MCF 10A (cell line): ENCODE data around the gene CA12. TPM values are rescaled to one million over a fixed set of nuclear protein-coding genes. Genes with fewer than 3 reads are reported as not detected.

Experiments used
- BruUV-seq: library from RNA; stranded (reverse); fragments of 400-500 nt; replicated peaks from 2 replicates; lab custom pipeline; 2021; lab: Mats Ljungman, UMichigan
- CTCF ChIA-PET: fragments of 300-600 bp; sonication (Branson Sonifier 250); formaldehyde crosslinking; extraction: SDS; loops from one replicate; lab custom pipeline; 2021; ENCODE audit warnings: antibody characterized with exemption, inconsistent platforms; lab: Yijun Ruan, JAX
- POLR2A ChIA-PET: fragments of 300-600, 350-650 bp; sonication (Branson Sonifier 250); formaldehyde crosslinking; extraction: SDS; loops from one replicate; lab custom pipeline; 2020; ENCODE audit warnings: antibody characterized with exemption, inconsistent platforms; lab: Yijun Ruan, JAX
- DNase-seq: peaks from one replicate; pipeline ENCODE4 v3.0.0-alpha.2; 2018; ENCODE audit not compliant: unreplicated experiment
- H3K27ac Mint-ChIP-seq: one replicate; pipeline ENCODE4 v1.8.0; 2022; ENCODE audit warnings: mild to moderate bottlenecking, low read depth, mixed read lengths; ENCODE audit not compliant: unreplicated experiment
- H3K27me3 Mint-ChIP-seq: one replicate; pipeline ENCODE4 v1.8.0; 2022; ENCODE audit warnings: mixed read lengths; ENCODE audit not compliant: insufficient read depth, unreplicated experiment
- H3K36me3 Mint-ChIP-seq: one replicate; pipeline ENCODE4 v1.8.0; 2022; ENCODE audit warnings: mild to moderate bottlenecking, moderate library complexity, mixed read lengths; ENCODE audit not compliant: insufficient read depth, unreplicated experiment
- H3K4me1 Mint-ChIP-seq: one replicate; pipeline ENCODE4 v1.8.0; 2022; ENCODE audit warnings: mixed read lengths; ENCODE audit not compliant: insufficient read depth, unreplicated experiment
- H3K4me3 Mint-ChIP-seq: one replicate; pipeline ENCODE4 v1.8.0; 2022; ENCODE audit warnings: mild to moderate bottlenecking, moderate library complexity, mixed read lengths; ENCODE audit not compliant: unreplicated experiment
- H3K9me3 Mint-ChIP-seq: one replicate; pipeline ENCODE4 v1.8.0; 2022; ENCODE audit warnings: mixed read lengths; ENCODE audit not compliant: unreplicated experiment
- CTCF ChIP-seq: fragments of 200-600 bp; IDR thresholded peaks from one replicate; pipeline ENCODE4 v1.8.0; 2022; ENCODE audit warnings: antibody characterized with exemption, mild to moderate bottlenecking; ENCODE audit not compliant: unreplicated experiment
- intact Hi-C: fragments of 100-400 bp; cut with micrococcal nuclease; formaldehyde crosslinking; loops from 2 replicates; pipeline ENCODE4 v1.14.1; 2022
- total RNA-seq: library from RNA; stranded (reverse); gene quantifications from 2 replicates; pipeline ENCODE4 v1.2.3, GENCODE V29; 2022

The CA12 gene
- total RNA-seq, 1 experiment from 2014 or later: 19.6 TPM

DNA sequence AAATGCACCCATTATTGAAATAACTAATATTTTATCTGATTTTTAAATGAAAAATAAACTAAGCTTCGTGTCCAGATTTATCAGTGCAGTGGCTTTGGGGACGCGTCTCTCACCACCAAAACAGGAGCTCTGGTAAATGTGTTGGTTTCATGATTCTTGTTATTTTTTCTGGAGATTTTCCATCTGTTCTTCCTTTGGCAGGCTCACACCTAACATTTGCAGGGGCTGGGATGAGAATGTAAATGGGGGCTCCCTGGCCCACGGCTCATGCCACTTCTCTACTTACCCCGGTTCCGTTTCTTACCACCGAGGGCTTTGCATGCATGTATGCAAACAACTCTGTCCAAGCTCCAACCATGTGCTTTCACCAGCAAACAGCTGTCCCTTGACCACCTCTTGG lies 30.9 kb upstream of the CA12 start:
- no peak for TF ChIP-seq CTCF
- POLR2A ChIA-PET: no interaction called here
- Mint-ChIP-seq H3K27me3 (no peaks in the 10 kb centered on the region), H3K4me1 (no peaks in the 10 kb centered on the region), H3K27ac (no peak overlapping the region), H3K36me3 (no peaks in the 10 kb centered on the region), H3K4me3 (no peak overlapping the region), H3K9me3 (no peaks in the 10 kb centered on the region)
- CTCF ChIA-PET: interaction anchor here (1.6 to 2.6 kb wide), 2 partner anchors 10 to 124 kb away, joined by 7 to 14 read pairs; no protein-coding TSS in a partner anchor
- no peak for DNase-seq
- no TSS peak for BruUV-seq
- intact Hi-C loops: no loop called here

DNA sequence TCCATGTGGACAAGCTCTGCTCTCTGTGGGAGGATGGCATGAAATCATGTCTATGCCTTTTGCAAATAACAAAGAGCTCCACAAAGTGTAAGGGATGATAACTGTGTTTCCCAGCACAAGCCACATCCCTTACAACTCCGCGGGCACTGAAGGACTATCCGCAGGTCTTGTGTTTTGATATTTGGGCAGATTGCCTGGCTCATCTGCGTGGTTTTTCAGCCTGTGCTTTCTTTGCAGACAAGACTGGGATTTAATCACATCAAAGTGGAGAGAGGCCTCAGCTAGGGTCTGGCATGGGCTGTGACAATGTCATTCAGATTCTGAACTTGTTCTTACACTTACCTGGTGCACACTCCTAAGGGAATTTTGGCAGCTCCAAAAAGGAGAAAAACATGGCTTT lies 30.2 kb upstream of the CA12 start:
- no TSS peak for BruUV-seq
- Mint-ChIP-seq H3K27me3 (no peaks in the 10 kb centered on the region), H3K9me3 (no peaks in the 10 kb centered on the region), H3K4me1 (no peaks in the 10 kb centered on the region), H3K4me3 (no peak overlapping the region), H3K36me3 (no peaks in the 10 kb centered on the region), H3K27ac (no peak overlapping the region)
- ChIA-PET POLR2A (no interaction called here), CTCF (interaction anchor here (1.6 to 2.6 kb wide), 2 partner anchors 9 to 123 kb away, joined by 7 to 14 read pairs; no protein-coding TSS in a partner anchor)
- intact Hi-C loops: no loop called here
- no peak for TF ChIP-seq CTCF
- DNase-seq: no peak

- TF ChIP-seq CTCF: no peak
- DNase-seq: no peak
- H3K36me3 Mint-ChIP-seq: no peaks in the 10 kb centered on the region
- intact Hi-C loops: loop anchor here (10.0 kb wide), 1 partner anchor 96 kb away; the partner anchor contains the start of gene USP3
- BruUV-seq: no TSS peak
- ChIA-PET CTCF (no interaction called here), POLR2A (no interaction called here)
- H3K27ac Mint-ChIP-seq: no peak overlapping the region
- H3K27me3 Mint-ChIP-seq: no peaks in the 10 kb centered on the region
- H3K4me1 Mint-ChIP-seq: no peaks in the 10 kb centered on the region
- H3K4me3 Mint-ChIP-seq: no peak overlapping the region
- H3K9me3 Mint-ChIP-seq: no peaks in the 10 kb centered on the region
Observed at GRCh38 chr15:63409179-63409578, 27.5 kb upstream of the CA12 start.

DNA sequence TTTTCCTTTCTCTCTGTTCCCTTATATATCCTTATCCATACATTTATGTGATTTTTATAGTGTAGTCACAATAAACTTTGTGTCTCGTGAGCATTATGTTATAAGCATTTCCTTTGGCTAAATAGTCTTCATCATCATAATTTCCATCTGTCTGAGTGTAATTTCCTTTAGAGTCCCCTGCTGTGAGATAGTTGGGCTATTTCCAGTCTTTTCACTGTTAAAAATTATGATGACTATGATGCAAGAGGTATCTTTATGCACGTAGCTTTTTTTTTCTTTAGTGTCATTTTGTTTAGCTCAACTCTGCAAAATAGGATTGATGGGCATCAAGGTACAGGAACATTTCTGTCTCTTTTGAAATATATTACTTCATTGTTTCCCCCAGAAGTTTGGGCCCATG lies 26.9 kb upstream of the CA12 start:
- ChIA-PET CTCF (no interaction called here), POLR2A (no interaction called here)
- Mint-ChIP-seq H3K36me3 (no peaks in the 10 kb centered on the region), H3K27me3 (no peaks in the 10 kb centered on the region), H3K9me3 (no peaks in the 10 kb centered on the region), H3K27ac (no peak overlapping the region), H3K4me3 (no peak overlapping the region), H3K4me1 (no peaks in the 10 kb centered on the region)
- intact Hi-C loops: loop anchor here (10.0 kb wide), 1 partner anchor 96 kb away; the partner anchor contains the start of gene USP3
- no peak for TF ChIP-seq CTCF
- no TSS peak for BruUV-seq
- DNase-seq: no peak
